Renal pelvis (tissue), 4 donors: Measurements from ENCODE around the gene RTF2. TPM values are rescaled to one million over a fixed set of nuclear protein-coding genes. Genes with fewer than 3 reads are reported as not detected.
"Not testable (repeated sequence)": the region's sequence is repeated elsewhere in the genome, so short reads cannot be mapped to it uniquely, and the experiment has no call there.

ENCODE experiments used
- DNase-seq: peaks from one replicate; pipeline ENCODE4 v3.0.0-alpha.2; 2013
- polyA plus RNA-seq, 3 donors: library from polyadenylated mRNA; unstranded; fragments of 120-200 nt; gene quantifications; one replicate each; pipeline ENCODE4 v1.2.1, GENCODE V29; 2013; ENCODE audit not compliant: insufficient read length in 3 of 3

RTF2 gene
- polyA plus RNA-seq, 3 donors, result 112 to 130 (median 120) TPM

DNA sequence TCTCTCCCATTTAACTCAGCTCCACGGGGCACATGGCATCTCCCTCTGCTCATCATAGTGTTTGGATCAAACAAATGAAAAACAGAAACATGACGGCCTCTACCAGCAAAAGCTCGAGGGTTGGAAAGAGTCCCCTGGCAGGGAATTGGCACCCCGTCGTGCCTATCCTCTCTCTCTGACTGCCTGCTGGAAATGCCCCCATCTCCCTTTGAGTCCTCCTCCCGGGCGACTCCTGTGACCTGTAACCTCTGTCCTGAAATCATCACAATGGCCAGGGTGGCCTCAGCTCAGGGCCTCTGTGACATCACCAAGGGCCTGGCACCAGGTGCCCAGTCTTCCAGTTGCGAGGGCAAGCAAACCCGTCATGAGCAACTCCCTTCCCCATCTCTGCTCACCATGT, 64.5 kb downstream of the RTF2 start, which contains the start of gene FAM209B:
FAM209B (plus strand) TSS at position 301 of the 400 bp plus-strand sequence; CDS start at position 397, 96 bp downstream.
- DNase-seq, result not testable (repeated sequence)

DNA sequence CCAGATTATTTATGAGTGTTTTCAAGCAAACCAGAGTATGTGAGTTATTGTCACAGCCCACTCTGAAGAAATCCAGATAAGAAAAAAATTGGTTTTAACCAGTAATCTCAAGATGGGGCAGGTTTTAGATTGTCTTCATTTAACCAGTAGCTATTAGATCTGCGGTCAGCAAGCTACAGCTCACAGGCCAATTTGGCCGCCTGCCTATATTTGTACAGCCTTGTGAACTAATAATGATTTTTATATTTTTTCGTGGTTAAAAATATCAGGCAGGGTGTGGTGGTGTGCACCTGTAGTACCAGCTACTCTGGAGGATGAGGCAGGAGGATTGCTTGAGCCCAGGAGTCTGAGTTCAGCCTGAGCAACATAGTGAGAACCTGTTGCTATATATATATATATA, 69.6 kb downstream of the RTF2 start:
- no peak for DNase-seq

DNA sequence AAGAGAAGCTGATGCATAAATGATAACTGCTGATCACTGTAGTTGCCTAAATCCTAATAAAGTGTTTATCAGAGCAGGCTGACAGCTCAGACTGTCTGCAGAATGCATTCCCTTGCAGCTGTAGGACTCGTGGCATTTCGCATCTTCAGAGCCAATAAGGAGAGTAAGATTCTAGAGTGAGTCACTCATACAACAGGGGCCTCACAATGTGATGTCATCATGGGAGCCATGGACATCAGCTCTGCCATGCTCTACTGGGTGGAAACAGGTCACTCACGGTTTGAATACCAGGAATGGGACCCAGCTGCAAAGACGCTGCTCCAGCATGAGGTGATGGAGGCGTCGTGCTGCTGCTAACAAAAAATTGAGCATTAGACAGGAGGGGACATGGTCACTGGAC, 72.0 kb downstream of the RTF2 start:
- DNase-seq, result no peak

DNA sequence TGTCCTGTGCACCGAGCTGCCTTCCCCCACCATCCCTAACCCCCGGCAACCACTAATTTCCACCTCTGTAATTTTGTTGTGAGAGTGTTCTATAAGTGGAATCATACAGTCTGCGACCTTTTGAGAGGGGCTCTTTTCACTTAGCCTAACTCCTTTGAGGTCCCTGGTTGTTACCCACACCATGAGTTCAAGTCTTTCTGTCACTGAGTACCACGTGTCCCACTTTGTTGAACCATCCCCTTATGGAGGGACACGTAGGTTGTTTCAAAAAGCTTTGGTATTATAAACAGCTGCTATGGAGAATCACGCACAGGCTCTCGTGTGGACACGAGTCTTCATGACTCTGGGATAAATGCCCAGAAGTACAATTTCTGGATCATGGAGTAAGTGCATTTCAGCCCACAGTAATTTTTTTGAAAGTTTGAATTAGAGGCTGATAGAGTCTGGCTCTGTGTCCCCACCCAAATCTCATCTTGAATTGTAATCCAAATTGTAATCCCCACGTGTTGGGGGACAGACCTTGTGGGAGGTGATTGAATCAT, 74.1 kb downstream of the RTF2 start:
- DNase-seq, result no peak

DNA sequence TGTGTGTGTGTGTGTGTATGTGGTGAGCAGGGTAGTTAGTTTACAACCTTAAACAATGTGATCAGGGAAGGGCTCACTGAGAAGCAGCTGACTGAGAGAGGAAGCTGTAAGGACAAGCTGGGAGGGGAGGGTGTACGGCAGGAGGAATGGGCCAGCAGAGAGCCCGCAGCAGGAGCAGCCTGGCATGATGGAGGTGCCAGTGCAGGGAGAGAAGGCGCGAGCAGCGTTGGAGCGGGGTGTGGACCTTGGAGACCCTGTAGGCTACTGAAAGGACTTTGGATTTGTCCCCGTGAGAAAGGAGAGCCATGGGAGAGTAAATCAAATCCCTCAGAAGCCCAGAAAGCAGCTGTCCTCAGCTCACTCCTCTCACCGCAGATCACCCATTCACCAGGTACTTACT, 83.1 kb downstream of the RTF2 start:
- DNase-seq, result no peak

DNA sequence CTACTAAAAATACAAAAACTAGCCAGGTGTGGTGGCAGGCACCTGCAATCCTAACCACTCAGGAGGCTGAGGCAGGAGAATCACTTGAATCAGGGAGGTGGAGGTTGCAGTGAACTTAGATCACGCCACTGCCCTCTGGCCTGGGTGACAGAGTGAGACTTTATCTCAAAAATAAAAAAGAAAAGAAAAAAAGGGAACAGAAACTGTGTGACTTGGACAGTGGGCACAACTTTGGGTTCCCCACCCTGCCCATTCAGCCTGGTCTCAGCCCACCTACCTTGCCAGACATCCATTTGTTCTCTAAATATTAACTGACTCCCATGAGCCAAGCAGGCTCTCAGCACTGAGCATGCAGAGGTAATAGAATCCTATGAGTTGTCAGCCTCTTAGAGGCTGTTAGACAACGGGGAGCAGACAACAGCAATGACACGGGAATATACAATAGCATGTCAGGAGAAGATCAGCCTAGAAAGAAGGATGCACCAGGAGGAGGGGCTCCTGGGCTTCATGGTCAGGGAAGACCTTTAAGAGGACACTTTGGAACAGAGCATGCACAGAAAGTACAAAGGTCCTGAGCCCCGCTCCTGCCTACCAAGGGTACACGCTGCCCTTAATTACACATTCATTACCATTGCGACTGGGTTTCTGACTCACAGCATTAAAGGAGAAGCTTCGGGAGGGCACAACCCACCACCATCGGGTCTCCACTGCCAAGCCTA, 84.6 kb downstream of the RTF2 start:
- DNase-seq, result no peak

DNA sequence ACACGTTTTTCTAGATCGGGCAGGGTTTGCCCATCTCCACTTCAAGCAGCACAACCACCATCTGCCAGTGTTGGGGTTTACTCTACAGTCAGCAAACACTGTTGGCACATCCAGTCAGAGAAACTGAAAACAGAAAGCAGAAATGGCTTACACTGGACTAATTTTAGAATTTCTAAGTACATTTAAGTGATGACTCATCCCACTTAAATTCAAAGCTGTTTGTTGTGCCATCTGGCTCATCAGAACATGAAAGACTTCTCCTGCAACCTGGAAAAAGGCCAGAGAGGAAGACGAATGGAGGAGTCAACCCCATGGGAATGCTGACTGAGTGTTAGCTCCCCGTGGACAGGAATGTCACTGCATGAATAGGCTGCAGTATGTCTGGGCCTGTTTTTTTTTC, 86.4 kb downstream of the RTF2 start:
- DNase-seq, result peak; percentile 11

DNA sequence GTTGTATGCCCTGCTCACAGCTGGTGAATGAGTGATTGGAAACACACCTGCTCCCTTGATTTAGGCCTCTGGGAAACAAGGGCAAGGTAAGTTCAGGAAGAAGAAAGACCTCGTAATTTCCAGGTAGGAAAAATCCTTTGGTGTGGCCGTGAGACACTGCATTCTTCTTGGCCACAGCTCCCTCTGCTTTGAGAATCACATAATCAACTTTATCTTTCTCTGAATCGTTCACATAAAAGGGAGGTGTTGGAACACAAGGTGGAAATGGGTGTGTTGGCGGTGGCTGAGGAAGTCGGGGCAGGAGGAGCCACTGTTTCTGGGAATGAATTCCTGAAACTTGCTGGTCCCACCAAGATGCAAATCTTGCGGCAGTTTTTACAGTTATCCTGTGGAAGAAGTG, 90.5 kb downstream of the RTF2 start:
- DNase-seq, result no peak

DNA sequence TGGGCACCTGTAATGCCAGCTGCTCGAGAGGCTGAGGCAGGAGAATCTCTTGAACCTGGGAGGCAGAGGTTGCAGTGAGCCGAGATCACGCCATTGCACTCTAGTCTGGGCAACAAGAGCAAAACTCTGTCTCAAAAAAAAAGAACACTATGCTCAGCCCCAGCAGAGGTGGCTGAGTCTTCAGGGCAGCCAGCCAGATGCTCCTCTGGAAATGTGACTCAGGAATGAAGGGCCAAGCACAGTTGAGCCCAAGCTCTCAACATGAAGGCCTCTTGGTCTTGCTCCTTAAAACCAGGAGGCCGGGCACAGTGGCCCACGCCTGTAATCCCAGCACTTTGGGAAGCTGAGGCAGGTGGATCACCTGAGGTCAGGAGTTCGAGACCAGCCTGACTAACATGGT, 96.1 kb downstream of the RTF2 start:
- not testable (repeated sequence) for DNase-seq

DNA sequence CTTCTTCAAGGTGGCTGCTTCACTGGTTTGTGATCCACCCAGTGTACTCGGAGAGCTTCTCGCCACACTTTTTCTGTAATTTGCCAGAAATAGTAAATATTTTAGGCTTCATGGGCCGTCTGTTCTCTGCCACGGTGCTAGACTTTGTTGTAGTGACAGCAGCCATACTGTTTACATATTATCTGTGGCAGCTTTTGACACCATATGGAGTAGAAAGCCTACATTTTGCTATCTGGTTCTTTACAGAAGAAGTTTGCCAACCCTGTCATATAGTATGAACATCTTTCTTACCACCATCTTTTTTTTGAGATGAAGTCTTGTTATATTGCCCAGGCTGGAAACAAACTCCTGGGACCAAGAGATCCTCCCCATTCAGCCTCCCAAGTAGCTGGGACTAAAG, 97.1 kb downstream of the RTF2 start:
- DNase-seq, result no peak

DNA sequence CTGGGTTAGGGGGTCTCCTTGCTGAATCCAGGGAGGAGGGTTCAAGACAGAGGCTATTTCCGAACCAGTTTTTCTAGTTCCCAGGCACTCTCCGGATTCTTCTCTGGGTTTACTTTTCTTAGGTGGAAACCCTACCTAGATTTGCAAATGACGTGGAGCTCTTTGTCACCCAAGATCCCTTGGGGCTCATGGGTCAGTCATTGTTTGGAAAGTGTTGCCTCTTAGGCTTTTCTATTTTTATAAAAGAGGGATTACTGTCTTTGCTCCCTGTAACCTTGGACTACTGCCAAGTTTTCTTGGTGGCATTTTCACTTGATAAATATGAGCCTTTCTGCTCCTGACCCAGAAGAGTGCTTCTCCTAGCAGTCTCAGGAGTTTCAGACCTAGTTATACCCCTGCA, 98.2 kb downstream of the RTF2 start:
- DNase-seq, result peak; percentile 14

Other genes starting within 250 kb of the RTF2 start
- gene MC3R, start 219.9 kb upstream of the RTF2 start, polyA plus RNA-seq, result not detected
- 10 to 100 TPM; 34.9 to 38.6 (median 36.5) TPM for gene FAM210B, start 109.7 kb upstream of the RTF2 start, polyA plus RNA-seq
- gene AURKA, start 76.4 kb upstream of the RTF2 start, polyA plus RNA-seq, result 10 to 100 TPM; 16.2 to 17.3 (median 16.9) TPM
- 10 to 100 TPM; 42.1 to 44.2 (median 43.1) TPM for gene CSTF1, start 76.0 kb upstream of the RTF2 start, polyA plus RNA-seq
- 1 to 10 TPM; 2.3 to 2.6 (median 2.5) TPM for gene CASS4, start 56.4 kb upstream of the RTF2 start, polyA plus RNA-seq
- under 1 TPM in 2 of 3 donors, not detected in 1; 0.26 to 0.62 TPM for gene FAM209A, start 56.1 kb downstream of the RTF2 start, polyA plus RNA-seq
- under 1 TPM in 2 of 3 donors, not detected in 1; 0.33 to 0.48 TPM for gene FAM209B, start 64.6 kb downstream of the RTF2 start, polyA plus RNA-seq
- under 1 TPM; 0.81 to 0.88 (median 0.87) TPM for gene TFAP2C, start 160.7 kb downstream of the RTF2 start, polyA plus RNA-seq